DOHH2 (cell line): ENCODE data around the gene NEURL1.

Source experiments
- H3F3A ChIP-seq: fragments of 200-600 bp; sonication (generic), shearing (Covaris generic); 2 replicates; pipeline ENCODE4 v1.6.0; 2016; ENCODE audit warnings: antibody characterized with exemption, mild to moderate bottlenecking; ENCODE audit not compliant: control insufficient read depth, insufficient read depth
- H3K27ac ChIP-seq: fragments of 200-600 bp; sonication (generic); 2 replicates; pipeline ENCODE4 v1.5.1; 2014; ENCODE audit warnings: low read depth, mild to moderate bottlenecking, low read length, moderate library complexity
- H3K27me3 ChIP-seq: fragments of 200-600 bp; sonication (generic); 2 replicates; pipeline ENCODE4 v1.6.1; 2014; ENCODE audit warnings: mild to moderate bottlenecking, low read length, mixed read lengths; ENCODE audit not compliant: control insufficient read depth
- H3K36me3 ChIP-seq: fragments of 200-600 bp; sonication (generic); 2 replicates; pipeline ENCODE4 v1.6.1; 2014; ENCODE audit warnings: mild to moderate bottlenecking, low read length, moderate library complexity, mixed read lengths; ENCODE audit not compliant: control insufficient read depth
- H3K4me1 ChIP-seq: fragments of 200-600 bp; sonication (generic); 2 replicates; pipeline ENCODE4 v1.6.1; 2014; ENCODE audit warnings: mild to moderate bottlenecking, low read length, mixed read lengths; ENCODE audit not compliant: control insufficient read depth
- H3K4me2 ChIP-seq: fragments of 200-600 bp; sonication (generic); 2 replicates; pipeline ENCODE4 v1.6.0; 2014; ENCODE audit warnings: mild to moderate bottlenecking, low read length, moderate library complexity
- H3K4me3 ChIP-seq: fragments of 200-600 bp; sonication (generic); 2 replicates; pipeline ENCODE4 v1.5.1; 2014; ENCODE audit warnings: mild to moderate bottlenecking, low read length, mixed read lengths
- H3K79me2 ChIP-seq: fragments of 200-600 bp; sonication (generic); 2 replicates; pipeline ENCODE4 v1.6.1; 2014; ENCODE audit warnings: mild to moderate bottlenecking, low read length, mixed read lengths; ENCODE audit not compliant: control insufficient read depth
- H3K9me2 ChIP-seq: fragments of 200-600 bp; sonication (generic); replicated peaks from 2 replicates; pipeline ENCODE4 v1.6.1; 2014; ENCODE audit warnings: mild to moderate bottlenecking, low read length, mixed read lengths; ENCODE audit not compliant: control insufficient read depth
- H3K9me3 ChIP-seq: fragments of 200-600 bp; sonication (generic); 2 replicates; pipeline ENCODE4 v1.6.1; 2014; ENCODE audit warnings: antibody characterized with exemption, low read length, mixed read lengths; ENCODE audit not compliant: control insufficient read depth, insufficient read depth
- H4K20me1 ChIP-seq: fragments of 200-600 bp; sonication (generic); 2 replicates; pipeline ENCODE4 v1.6.0; 2014; ENCODE audit warnings: low read depth, mild to moderate bottlenecking, antibody characterized with exemption, low read length, moderate library complexity; ENCODE audit not compliant: control insufficient read depth, insufficient read depth
- CTCF ChIP-seq: fragments of 200-600 bp; sonication (generic); IDR thresholded peaks from one replicate; pipeline ENCODE4 v1.5.1; 2014; ENCODE audit warnings: antibody characterized with exemption, mild to moderate bottlenecking, low read depth, low read length; ENCODE audit not compliant: poor library complexity, severe bottlenecking
- EZH2phosphoT487 ChIP-seq: fragments of 200-600 bp; sonication (generic); IDR thresholded peaks from 2 replicates; pipeline ENCODE4 v1.6.1; 2017; ENCODE audit warnings: borderline replicate concordance, mild to moderate bottlenecking, antibody characterized with exemption, low read length, moderate library complexity, mixed read lengths

NEURL1 gene

GRCh38 chr10:103550229-103550628 lies 56.7 kb downstream of the NEURL1 start:
- Histone ChIP-seq H3K79me2 (no peaks in the 10 kb centered on the region), H3K4me2 (no peak overlapping the region), H3K4me1 (peaks cover 42% of the 10 kb centered on the region), H3F3A (no peaks in the 10 kb centered on the region), H4K20me1 (no peaks in the 10 kb centered on the region), H3K9me2 (no peaks in the 10 kb centered on the region), H3K4me3 (no peak overlapping the region), H3K9me3 (no peaks in the 10 kb centered on the region), H3K27me3 (peaks cover 15% of the 10 kb centered on the region), H3K36me3 (no peaks in the 10 kb centered on the region), H3K27ac (no peak overlapping the region)
- TF ChIP-seq EZH2phosphoT487 (no peak), CTCF (no peak)

- H3K27me3 ChIP-seq, result peaks cover 27% of the 10 kb centered on the region
- no peaks in the 10 kb centered on the region for H3K9me3 ChIP-seq
- H3K79me2 ChIP-seq, result no peaks in the 10 kb centered on the region
- no peak overlapping the region for H3K4me2 ChIP-seq
- H3K4me3 ChIP-seq, result no peak overlapping the region
- no peaks in the 10 kb centered on the region for H3K36me3 ChIP-seq
- no peak overlapping the region for H3K27ac ChIP-seq
- H3F3A ChIP-seq, result no peaks in the 10 kb centered on the region
- no peaks in the 10 kb centered on the region for H4K20me1 ChIP-seq
- peaks cover 29% of the 10 kb centered on the region for H3K4me1 ChIP-seq
- TF ChIP-seq EZH2phosphoT487 (no peak), CTCF (no peak)
- no peaks in the 10 kb centered on the region for H3K9me2 ChIP-seq
Measured at GRCh38 chr10:103551619-103552602, 58.4 kb downstream of the NEURL1 start.

GRCh38 chr10:103552856-103553742 lies 59.6 kb downstream of the NEURL1 start:
- Histone ChIP-seq H3F3A (no peaks in the 10 kb centered on the region), H4K20me1 (no peaks in the 10 kb centered on the region), H3K36me3 (no peaks in the 10 kb centered on the region), H3K4me2 (no peak overlapping the region), H3K4me1 (peaks cover 17% of the 10 kb centered on the region), H3K9me2 (no peaks in the 10 kb centered on the region), H3K9me3 (no peaks in the 10 kb centered on the region), H3K79me2 (no peaks in the 10 kb centered on the region), H3K4me3 (no peak overlapping the region), H3K27me3 (peaks cover 28% of the 10 kb centered on the region), H3K27ac (no peak overlapping the region)
- TF ChIP-seq EZH2phosphoT487 (no peak), CTCF (no peak)
